ENCODE results near the gene IGSF9. TPM values are rescaled to one million over a fixed set of nuclear protein-coding genes. Genes with fewer than 3 reads are reported as not detected.

Gene IGSF9
- total and polyA plus RNA-seq, 2 experiments from 2014 or later, result 10.3 to 27.6 TPM

DNA sequence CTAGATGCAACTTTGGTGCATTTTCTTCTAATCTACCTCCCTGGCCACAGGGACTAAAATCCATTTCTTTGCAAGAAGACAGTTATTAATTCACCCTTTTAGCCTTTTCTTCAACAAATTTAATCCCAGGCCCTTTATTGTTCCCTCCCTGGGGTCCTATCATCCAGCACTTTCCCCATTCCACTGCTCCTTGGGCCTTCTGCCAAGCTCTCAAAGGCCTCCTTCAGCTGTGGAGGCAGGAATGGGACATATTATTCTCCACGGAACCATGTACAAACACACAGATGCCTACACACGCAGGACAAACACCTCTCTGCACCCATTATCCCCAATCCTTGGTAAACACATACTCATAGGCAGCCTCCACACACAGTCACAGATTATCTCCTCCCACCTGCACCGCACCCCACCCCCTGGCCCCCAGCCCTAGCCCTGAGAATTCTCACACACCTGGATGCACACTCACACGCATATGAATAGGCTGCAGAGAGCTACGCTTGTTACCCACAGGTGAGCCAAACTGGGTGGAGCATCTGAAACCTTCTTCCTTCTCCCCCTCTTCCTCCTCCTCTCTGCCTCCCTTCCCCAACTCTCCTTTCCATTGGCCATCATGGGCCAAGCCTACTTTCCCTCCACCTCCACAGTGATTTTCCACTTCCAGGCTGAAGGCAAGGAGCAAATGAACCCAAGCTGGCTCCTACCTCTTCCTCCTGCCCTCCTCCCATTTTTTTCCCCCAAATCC, 31.8 kb downstream of the IGSF9 start:
- no peaks in the 10 kb centered on the region for H3K9me3 Mint-ChIP-seq
- peaks cover 4% of the 10 kb centered on the region; the same call in 2 of the 3 replicates for H3K36me3 Mint-ChIP-seq (ENCODE audit: low read depth)
- no peaks in the 10 kb centered on the region for H4K20me1 ChIP-seq (replicated peaks; ENCODE audit: insufficient read depth)
- no peak for TF ChIP-seq EZH2phosphoT487 (IDR thresholded peaks at IDR 0.05; ENCODE audit: unreplicated experiment)
- TF ChIP-seq, protein P1, sequence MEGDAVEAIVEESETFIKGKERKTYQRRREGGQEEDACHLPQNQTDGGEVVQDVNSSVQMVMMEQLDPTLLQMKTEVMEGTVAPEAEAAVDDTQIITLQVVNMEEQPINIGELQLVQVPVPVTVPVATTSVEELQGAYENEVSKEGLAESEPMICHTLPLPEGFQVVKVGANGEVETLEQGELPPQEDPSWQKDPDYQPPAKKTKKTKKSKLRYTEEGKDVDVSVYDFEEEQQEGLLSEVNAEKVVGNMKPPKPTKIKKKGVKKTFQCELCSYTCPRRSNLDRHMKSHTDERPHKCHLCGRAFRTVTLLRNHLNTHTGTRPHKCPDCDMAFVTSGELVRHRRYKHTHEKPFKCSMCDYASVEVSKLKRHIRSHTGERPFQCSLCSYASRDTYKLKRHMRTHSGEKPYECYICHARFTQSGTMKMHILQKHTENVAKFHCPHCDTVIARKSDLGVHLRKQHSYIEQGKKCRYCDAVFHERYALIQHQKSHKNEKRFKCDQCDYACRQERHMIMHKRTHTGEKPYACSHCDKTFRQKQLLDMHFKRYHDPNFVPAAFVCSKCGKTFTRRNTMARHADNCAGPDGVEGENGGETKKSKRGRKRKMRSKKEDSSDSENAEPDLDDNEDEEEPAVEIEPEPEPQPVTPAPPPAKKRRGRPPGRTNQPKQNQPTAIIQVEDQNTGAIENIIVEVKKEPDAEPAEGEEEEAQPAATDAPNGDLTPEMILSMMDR (conservative IDR thresholded peaks at IDR 0.05; ENCODE audit: low read depth in 2 of 2), result no peak
- TF ChIP-seq NANOG (IDR thresholded peaks at IDR 0.05; ENCODE audit: borderline replicate concordance), result no peak
- TF ChIP-seq ZNF331 (CRISPR knock-in tag; IDR thresholded peaks at IDR 0.05; ENCODE audit: low read depth), result no peak
- TF ChIP-seq POLR2AphosphoS5 (IDR thresholded peaks at IDR 0.05; ENCODE audit: low read depth), result no peak
- TF ChIP-seq, protein P2, sequence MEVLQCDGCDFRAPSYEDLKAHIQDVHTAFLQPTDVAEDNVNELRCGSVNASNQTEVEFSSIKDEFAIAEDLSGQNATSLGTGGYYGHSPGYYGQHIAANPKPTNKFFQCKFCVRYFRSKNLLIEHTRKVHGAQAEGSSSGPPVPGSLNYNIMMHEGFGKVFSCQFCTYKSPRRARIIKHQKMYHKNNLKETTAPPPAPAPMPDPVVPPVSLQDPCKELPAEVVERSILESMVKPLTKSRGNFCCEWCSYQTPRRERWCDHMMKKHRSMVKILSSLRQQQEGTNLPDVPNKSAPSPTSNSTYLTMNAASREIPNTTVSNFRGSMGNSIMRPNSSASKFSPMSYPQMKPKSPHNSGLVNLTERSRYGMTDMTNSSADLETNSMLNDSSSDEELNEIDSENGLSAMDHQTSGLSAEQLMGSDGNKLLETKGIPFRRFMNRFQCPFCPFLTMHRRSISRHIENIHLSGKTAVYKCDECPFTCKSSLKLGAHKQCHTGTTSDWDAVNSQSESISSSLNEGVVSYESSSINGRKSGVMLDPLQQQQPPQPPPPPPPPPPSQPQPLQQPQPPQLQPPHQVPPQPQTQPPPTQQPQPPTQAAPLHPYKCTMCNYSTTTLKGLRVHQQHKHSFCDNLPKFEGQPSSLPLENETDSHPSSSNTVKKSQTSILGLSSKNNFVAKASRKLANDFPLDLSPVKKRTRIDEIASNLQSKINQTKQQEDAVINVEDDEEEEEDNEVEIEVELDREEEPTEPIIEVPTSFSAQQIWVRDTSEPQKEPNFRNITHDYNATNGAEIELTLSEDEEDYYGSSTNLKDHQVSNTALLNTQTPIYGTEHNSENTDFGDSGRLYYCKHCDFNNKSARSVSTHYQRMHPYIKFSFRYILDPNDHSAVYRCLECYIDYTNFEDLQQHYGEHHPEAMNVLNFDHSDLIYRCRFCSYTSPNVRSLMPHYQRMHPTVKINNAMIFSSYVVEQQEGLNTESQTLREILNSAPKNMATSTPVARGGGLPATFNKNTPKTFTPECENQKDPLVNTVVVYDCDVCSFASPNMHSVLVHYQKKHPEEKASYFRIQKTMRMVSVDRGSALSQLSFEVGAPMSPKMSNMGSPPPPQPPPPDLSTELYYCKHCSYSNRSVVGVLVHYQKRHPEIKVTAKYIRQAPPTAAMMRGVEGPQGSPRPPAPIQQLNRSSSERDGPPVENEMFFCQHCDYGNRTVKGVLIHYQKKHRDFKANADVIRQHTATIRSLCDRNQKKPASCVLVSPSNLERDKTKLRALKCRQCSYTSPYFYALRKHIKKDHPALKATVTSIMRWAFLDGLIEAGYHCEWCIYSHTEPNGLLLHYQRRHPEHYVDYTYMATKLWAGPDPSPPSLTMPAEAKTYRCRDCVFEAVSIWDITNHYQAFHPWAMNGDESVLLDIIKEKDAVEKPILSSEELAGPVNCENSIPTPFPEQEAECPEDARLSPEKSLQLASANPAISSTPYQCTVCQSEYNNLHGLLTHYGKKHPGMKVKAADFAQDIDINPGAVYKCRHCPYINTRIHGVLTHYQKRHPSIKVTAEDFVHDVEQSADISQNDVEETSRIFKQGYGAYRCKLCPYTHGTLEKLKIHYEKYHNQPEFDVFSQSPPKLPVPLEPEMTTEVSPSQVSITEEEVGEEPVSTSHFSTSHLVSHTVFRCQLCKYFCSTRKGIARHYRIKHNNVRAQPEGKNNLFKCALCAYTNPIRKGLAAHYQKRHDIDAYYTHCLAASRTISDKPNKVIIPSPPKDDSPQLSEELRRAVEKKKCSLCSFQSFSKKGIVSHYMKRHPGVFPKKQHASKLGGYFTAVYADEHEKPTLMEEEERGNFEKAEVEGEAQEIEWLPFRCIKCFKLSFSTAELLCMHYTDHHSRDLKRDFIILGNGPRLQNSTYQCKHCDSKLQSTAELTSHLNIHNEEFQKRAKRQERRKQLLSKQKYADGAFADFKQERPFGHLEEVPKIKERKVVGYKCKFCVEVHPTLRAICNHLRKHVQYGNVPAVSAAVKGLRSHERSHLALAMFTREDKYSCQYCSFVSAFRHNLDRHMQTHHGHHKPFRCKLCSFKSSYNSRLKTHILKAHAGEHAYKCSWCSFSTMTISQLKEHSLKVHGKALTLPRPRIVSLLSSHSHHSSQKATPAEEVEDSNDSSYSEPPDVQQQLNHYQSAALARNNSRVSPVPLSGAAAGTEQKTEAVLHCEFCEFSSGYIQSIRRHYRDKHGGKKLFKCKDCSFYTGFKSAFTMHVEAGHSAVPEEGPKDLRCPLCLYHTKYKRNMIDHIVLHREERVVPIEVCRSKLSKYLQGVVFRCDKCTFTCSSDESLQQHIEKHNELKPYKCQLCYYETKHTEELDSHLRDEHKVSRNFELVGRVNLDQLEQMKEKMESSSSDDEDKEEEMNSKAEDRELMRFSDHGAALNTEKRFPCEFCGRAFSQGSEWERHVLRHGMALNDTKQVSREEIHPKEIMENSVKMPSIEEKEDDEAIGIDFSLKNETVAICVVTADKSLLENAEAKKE (CRISPR knock-in tag; IDR thresholded peaks at IDR 0.05), result no peak
- TF ChIP-seq CREB1 (CRISPR knock-in tag; IDR thresholded peaks at IDR 0.05; ENCODE audit: low read depth), result no peak
- TF ChIP-seq STAT1 (IDR thresholded peaks at IDR 0.05; ENCODE audit: unreplicated experiment), result no peak
- TF ChIP-seq EZH2 (IDR thresholded peaks at IDR 0.05; ENCODE audit: low read depth, unreplicated experiment), result no peak
- H3K79me2 ChIP-seq (replicated peaks; ENCODE audit: insufficient read depth), result no peaks in the 10 kb centered on the region
- H3K36me3 ChIP-seq (ENCODE audit: insufficient read depth), result no peaks in the 10 kb centered on the region
- H3F3A ChIP-seq (replicated peaks; ENCODE audit: low read depth), result no peaks in the 10 kb centered on the region
- H3K4me3 Mint-ChIP-seq, result no peak overlapping the region
- H3K27ac ChIP-seq (ENCODE audit: low read depth), result peak overlapping the region; percentile 70
- H2AFZ ChIP-seq, result no peak overlapping the region
- no peak overlapping the region for H3K4me3 ChIP-seq
- DNase-seq (ENCODE audit: low spot score) (peak; percentile 69), ATAC-seq (peak; percentile 51)
- peak overlapping the region; percentile 66 for H3K27ac Mint-ChIP-seq
- H3K27me3 Mint-ChIP-seq (ENCODE audit: insufficient read depth, low read depth, poor library complexity), result peaks cover 24% of the 10 kb centered on the region
- peaks cover 61% of the 10 kb centered on the region for H3K4me1 Mint-ChIP-seq
- H3K9me2 ChIP-seq (ENCODE audit: insufficient read depth), result no peaks in the 10 kb centered on the region
- peak overlapping the region; percentile 53 for H3K4me2 ChIP-seq
- H3K4me1 ChIP-seq (ENCODE audit: insufficient read depth), result peaks cover 39% of the 10 kb centered on the region
- no peaks in the 10 kb centered on the region for H3K27me3 ChIP-seq (ENCODE audit: insufficient read depth)
